SU-DHL-6 (cell line): ENCODE measurements around the gene DUSP5.

Experiments
- CTCF ChIP-seq: fragments of 200-600 bp; sonication (generic); IDR thresholded peaks from one replicate; pipeline ENCODE4 v1.5.1; 2017; ENCODE audit warnings: antibody characterized with exemption, mild to moderate bottlenecking, low read length, moderate library complexity; ENCODE audit not compliant: insufficient read depth, poor library complexity, severe bottlenecking
- EZH2phosphoT487 ChIP-seq: fragments of 200-600 bp; sonication (generic), shearing (Covaris generic); conservative IDR thresholded peaks from 2 replicates; pipeline ENCODE4 v1.6.1; 2018; ENCODE audit warnings: mild to moderate bottlenecking, antibody characterized with exemption, low read length, moderate library complexity, mixed read lengths

- TF ChIP-seq CTCF (no peak), EZH2phosphoT487 (no peak)
Measured at GRCh38 chr10:110485541-110485940, 12.2 kb upstream of the DUSP5 start.
